Measurements from ENCODE around the gene ADD1.

The ADD1 gene

DNA sequence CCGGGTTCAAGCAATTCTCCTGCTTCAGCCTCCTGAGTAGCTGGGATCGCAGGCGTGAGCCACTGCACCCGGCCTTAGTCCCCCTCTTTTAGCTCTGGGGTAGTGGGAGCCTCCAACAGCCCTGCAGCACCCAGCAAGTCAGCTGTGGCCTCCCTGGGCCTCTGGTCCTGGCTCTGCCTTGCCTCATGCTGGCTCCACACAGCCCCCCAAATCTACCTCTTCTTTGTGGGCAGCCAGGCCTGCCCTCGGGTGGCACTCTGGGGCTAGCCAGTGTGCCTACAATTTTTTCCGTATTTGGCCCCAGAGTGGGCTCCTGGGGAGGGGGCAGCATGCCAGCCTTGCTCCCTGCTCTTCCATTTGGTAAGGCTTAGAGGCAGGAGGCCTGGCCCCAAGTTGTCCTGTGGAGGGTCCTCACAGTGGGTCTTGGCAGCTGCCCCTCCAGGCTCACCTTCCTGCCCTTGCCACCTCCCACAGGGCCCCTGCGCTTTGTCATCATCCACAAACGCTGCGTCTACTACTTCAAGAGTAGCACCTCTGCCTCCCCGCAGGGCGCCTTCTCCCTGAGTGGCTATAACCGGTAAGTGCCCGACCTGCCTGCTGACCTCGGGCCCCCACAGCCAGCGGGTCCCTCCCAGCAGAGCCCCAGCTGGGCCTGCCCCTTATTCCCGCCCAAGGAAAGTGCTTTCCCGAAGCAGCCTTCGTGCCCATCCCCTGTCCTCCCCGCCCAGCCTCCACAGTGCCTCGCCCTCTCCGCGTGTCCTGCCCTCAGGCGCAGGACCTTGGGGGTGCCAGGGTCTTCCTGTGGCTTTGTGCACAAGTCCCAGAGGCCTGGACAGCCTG lies 21.0 kb upstream of the ADD1 start:
- DNase-seq (ENCODE audit: low read depth): no peak

DNA sequence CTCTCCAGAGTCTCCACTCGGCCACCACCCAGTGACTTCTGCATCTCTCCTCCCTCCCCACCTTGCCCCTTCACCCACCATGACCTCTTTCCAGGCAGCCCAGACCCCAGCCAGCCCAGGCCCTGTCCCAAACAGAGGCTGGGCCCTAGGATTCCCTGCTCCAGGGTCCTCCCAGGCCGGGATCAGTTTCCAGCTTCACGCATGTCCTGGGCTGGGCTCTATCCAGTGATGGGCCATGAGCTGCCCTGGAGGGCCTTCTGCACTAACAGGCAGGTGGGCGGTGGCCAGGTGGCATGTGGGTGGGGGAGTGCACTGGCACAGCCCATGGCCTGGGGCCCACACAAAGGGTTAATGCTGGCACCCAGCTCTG lies 20.4 kb upstream of the ADD1 start:
- DNase-seq (ENCODE audit: low read depth): no peak

DNA sequence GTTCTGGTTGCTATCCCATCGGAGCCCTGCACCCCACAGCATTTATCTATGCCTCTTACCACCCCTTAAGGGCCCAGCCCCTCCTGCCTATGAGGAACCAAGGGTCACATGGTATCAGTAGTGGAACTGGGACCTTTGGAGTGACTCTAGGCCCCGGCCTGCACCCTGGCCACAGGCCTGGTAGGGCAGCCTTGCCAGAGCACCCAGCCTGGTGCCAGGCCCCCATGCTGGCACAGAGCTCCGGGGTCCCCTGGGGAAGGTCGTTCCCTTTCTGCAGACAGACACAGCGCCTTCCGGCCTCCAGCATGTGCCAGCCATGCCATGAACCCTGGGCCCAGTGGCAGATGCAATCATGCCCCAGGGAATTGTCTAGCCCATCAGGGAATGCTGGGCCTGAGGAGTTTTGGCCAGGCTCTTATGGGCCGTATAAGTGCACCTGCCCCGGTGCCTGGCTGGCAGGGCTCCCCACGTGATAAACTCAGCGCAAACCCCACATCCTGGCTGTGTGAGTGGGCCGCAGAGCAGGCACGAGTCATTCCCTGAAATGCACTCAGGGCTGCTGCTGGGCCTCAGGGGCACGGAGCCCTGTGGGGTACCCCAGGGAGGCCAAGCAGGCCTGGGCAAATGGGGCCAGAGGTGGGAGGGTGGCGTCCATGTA lies 19.8 kb upstream of the ADD1 start:
- DNase-seq (ENCODE audit: low read depth): no peak

DNA sequence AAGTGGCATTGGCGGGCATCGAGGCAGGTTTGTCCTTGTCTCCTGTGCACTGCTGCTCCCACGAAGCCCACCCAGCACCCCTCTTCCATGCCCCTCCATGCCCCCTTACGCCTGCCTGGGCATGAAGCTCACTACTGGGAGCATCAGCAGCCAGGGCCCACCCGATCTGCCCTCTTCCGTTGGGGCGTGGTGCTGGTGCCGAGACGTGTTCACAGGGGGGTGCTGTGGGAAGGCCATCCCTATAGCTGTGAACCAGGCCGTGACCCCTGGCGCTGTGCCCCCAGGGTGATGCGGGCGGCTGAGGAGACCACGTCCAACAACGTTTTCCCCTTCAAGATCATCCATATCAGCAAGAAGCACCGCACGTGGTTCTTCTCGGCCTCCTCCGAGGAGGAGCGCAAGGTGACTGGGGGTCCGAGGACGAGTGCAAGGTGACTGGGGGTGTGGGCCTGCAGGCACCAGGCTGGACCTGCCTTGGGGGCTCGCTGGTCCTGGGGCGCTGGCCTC lies 19.3 kb upstream of the ADD1 start:
- DNase-seq (ENCODE audit: low read depth): no peak

DNA sequence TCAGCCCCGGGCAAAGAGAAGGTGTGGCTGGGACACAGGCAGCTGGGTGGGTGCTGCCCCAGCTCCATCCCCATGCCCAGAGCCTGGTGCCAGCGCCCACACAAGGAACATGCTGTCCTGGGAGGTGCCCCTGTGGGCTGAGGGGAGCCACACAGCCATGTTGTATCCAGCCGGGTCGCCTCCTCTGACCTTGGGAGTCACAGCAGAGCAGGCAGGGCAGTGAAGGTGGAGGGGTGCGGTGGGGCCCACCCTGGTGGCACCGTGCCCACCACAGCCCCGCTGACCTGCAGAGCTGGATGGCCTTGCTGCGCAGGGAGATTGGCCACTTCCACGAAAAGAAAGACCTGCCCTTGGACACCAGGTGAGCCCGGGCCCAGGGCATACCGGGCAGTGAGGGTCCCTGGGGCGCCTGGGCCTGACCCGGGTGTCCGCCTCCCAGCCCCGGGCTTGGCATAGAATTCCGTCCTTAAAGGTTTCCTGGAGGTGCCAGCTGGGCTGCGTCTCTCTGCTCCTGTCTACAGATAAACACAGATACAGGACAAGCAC lies 18.7 kb upstream of the ADD1 start:
- no peak for DNase-seq (ENCODE audit: low read depth)

DNA sequence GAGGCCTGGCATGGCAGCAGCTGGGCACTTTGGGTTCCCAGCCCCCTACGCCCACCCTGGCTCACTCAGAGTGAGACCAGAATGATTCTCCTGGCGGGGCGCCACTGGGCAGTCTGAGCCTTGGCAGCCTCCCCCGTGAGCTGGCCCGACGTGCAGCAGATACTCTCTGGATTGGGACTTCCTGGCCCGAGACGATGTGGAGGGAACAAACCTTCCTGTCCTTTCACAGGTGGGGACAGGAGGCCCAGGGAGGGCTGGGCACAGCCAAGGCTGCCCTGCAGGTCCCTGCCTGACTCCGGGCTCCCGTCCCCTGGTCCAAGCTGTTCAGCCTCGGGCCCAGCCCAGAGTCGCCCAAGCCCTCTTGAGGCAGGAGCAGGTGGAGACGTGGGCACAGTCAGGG lies 17.9 kb upstream of the ADD1 start:
- no peak for DNase-seq (ENCODE audit: low read depth)

DNA sequence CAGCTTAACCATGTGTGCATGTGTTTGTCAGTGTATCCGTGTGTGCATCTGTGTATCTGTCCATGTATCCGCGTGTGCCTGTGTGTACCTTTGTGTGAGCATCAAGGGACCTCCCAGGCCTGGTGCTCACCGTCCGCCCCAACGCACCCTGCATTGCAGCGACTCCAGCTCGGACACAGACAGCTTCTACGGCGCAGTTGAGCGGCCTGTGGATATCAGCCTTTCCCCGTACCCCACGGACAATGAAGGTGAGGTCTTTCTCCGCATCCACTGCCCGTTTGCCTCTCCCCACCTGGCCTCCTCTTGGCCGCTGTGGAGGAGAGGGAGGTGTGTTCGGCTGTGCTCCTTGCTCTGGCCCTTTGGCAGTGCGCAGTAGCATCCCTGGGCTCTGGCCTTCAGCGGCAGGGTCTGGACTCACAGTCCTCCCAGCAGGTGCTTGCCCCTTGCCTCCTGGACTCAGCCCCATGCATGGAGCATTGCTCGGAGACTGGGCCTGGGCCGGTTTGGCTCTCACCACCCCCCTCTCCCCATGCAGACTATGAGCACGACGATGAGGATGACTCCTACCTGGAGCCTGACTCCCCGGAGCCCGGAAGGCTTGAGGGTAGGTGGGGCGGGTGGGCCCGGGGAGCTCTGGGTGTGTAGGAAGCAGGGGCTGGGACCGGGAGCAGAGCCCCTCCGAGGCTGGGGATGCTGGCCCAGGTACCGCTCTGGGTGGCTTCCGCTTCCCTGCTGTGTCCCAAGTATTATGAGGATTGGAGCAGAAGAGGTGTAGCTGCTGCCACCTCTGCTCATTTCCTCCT lies 16.4 kb upstream of the ADD1 start:
- DNase-seq (ENCODE audit: low read depth): no peak

DNA sequence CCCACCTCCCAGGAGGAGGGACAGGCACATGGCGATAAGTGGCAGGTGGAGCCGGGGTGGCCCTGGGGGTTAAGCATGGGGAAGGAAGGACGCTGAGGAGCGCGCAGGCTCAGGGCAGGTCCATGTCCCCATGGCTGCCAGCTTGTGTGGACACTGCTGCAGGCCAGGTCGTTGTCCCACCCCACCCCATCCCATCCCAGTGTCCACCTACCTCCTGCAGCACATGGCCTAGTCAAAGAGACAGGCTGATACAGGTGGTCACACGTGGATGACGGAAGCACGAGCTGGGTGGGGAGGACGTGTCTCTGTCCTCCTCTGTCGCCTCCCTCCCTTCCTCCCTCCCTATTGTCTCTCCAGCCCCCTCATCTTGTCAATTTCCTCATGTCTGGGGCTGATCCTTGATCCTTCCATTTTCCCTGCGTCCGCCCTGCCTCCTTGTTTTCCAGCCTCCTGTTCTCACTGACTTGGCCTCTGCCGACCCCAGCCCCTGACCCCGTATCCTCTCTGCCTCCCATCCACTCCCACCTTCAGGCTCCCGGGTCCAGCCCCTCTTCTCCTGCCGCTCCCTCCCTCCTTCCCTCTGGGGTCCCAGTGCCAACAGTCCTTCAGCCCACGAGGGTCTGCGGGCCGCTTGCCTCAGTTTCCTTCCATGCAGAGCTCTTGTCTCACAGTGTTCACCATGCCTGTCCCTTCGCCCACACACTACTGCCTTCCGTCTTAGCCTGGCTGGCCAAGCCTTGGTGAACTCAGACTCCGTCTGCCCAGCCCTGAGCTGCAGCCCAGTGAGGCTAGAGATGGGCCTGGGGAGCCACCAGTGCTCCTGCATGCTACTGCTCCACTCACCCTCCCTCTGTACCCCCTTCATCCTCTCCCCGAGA lies 15.5 kb upstream of the ADD1 start:
- DNase-seq (ENCODE audit: low read depth): no peak

DNA sequence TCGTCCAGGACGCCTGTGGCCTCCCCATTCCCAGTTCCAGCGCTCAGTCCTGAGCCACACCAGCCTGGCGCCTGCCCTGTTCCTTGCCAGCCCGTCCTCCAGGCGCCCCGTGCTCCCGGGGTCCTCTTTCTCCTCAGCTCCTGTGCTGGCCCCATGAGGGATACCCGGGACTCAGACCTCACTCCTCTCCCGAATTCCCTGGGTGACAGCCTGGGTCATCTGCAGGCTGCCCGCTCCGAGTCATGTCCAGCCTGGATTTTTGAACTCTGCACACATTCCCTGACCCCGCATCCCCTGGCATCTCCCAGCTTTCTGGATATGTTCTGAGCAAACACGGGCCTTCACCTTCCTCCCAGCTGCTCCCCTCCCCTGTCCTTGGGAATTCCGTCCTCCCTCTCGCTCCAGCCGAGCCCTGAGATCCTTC lies 14.9 kb upstream of the ADD1 start:
- DNase-seq (ENCODE audit: low read depth): no peak

DNA sequence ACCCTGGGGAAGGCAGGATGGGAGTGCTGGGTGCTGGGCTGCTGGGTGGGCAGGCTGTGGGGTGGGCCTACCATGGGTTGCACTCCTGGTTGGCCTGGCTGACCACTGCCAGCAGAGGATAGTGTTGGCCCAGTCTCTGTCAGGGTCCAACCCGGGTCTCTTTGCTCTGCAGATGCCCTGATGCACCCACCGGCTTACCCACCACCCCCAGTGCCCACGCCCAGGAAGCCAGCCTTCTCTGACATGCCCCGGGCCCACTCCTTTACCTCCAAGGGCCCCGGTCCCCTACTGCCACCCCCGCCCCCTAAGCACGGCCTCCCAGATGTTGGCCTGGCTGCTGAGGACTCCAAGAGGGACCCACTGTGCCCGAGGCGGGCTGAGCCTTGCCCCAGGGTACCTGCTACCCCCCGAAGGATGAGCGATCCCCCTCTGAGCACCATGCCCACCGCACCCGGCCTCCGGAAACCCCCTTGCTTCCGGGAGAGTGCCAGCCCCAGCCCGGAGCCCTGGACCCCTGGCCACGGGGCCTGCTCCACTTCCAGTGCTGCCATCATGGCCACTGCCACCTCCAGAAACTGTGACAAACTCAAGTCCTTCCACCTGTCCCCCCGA lies 14.2 kb upstream of the ADD1 start:
- DNase-seq (ENCODE audit: low read depth): no peak

DNA sequence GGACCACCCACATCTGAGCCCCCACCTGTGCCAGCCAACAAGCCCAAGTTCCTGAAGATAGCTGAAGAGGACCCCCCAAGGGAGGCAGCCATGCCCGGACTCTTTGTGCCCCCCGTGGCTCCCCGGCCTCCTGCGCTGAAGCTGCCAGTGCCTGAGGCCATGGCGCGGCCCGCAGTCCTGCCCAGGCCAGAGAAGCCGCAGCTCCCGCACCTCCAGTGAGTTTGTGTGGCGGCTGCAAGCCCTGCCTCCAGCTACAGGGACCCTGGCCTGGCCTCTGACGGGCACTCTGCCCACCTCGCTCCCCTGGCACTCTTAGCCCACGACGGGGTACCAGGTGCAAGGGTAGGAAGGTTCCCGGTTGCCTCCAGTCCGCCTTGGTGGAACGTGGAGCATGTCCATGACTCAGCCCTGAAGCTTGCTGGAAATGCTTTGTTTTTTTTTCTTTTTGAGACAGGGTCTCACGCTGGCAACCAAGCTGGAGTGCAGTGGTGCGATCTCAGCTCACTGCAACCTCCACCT lies 13.7 kb upstream of the ADD1 start:
- DNase-seq (ENCODE audit: low read depth): no peak

DNA sequence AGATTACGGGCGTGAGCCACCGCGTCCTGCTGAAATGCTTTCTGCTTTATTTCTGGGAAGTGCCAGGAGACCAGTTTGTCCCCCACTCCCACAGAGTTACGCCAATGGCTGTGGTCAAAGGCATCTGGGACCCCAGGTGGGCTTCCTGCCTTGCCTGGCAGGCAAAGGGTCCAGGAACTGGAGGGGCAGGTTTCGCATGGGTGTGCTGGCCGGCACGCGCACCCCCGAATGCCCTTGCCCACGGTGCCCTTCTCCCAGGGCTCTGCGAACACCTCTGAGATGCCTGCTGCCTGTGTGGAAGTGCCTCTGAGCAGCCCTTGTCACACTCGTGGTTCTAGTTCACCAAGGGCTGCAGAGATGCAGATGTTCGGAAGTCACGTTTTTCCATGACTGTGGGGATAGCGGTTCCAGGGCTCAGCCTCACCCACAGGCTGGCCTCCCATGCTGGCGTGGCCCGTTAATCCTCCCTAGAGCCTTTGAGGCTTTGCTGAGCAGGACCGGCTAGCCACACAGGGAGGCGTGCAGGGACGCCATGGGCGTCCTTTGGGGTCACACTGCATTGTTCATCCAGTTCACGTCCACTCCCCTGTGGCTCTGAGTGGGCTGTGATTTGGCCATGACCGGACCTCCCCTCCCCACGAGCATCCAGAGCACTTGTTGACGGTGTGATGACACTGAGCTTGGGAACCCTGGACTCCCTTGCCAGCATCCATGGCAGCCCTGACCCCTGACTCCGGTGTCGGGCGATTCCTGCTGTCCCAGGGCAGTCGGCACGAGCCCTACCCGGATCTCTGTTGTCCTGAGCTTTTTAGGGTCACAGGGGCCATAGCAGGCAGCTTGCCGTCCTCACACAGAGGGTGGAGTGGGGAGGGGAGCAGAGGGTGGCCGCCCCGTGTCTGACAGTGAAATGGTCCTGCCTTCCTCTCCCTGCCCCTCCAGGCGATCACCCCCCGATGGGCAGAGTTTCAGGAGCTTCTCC lies 12.7 kb upstream of the ADD1 start:
- no peak for DNase-seq (ENCODE audit: low read depth)

DNA sequence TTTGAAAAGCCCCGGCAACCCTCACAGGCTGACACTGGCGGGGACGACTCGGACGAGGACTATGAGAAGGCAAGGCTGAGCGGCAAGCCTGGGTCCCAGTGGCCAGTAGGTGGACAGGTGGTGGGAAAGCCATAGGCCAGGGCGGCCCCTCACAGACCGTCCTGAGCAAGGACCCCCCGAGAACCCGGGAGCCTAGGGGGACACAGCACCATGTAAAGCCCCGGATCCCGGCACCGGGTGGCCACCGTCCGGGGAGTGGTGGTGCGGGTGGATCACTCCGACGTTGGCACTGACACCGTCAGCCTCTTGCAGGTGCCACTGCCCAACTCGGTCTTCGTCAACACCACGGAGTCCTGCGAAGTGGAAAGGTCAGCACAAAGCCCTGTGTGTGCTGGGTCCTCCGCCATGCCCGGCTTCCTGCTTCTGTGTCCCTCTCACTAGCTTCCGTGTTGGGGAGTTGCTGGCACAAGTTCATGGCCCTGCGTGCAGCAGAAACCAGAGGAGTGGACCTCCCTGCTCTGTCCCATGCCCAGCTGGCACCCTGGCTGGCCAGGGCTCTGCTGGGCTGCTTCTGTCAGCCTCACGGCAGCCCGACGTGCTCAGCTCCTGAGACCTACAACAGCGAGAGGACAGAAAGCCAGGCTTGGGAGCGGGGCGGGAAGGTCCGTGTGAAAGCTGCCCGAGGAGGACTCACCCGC lies 11.9 kb upstream of the ADD1 start:
- no peak for DNase-seq (ENCODE audit: low read depth)

DNA sequence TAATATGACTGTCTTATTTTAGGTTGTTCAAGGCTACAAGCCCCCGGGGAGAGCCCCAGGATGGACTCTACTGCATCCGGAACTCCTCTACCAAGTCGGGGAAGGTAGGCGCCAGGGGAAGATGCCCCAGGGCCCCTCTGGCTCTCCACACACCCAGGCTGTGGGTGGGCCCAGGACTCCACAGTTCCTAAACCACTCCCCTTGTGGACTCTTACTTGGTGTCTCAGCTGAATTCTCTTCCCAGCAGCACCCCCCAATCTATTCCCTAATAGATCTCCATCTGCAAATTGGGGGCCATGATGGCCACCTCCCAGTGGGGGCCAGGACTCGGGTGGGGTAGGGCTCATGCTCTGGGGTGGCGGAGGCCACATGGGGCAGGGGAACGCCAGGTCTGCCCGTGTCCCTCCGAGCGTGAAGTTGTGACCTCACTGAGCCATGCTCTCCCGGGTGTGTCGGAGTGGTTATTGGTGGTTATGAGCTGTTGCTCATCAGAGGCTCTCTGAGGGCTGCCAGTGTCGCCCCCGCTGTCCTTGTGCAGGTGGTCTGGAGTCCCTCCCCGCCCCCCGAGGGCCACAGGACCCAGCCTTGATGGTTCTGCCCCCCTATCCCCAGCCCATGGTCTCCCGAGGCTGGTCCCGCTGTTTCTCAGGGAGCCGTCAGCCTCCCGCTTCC lies 11.2 kb upstream of the ADD1 start:
- no peak for DNase-seq (ENCODE audit: low read depth)

DNA sequence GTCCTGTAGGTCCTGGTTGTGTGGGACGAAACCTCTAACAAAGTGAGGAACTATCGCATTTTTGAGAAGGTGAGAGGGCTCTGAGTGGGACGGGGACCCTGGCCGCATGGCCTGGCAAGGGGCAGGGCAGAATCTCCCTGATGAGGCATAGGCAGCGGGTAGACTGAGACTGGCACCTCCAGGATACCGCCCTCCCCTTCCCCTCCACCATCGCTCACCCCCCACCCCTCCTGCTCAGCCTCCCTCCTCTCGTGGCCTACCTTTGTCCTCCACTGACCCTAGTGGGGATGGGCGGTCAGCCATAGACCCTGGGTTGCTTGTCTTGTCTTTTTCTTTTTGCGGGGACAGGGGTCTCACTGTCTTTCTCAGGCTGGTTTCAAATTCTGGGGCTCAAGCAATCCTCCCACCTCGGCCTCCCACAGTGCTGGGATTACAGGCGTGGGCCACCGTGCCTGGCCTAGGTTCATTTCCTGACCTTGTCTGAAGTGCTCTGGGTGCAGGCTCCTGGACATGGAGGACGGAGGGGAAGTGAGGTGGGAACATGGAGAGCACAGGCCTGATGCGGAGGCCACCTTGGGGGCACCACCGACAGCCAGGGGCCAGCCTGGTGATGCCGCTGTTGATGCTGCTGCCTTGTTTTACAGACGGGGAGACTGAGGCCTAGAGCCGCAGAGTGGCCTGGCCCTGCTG lies 10.5 kb upstream of the ADD1 start:
- DNase-seq (ENCODE audit: low read depth): no peak

DNA sequence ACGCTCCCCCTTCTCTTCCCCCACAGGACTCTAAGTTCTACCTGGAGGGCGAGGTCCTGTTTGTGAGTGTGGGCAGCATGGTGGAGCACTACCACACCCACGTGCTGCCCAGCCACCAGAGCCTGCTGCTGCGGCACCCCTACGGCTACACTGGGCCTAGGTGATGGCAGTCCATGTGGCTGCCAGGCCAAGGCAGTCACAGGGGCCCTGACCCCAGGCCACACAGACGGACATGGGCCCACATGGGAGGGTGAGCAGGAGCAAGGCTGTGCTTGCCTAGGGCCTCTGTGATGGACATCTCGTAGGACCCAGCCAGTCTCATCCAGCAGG lies 10.0 kb upstream of the ADD1 start:
- DNase-seq (ENCODE audit: low read depth): no peak

DNA sequence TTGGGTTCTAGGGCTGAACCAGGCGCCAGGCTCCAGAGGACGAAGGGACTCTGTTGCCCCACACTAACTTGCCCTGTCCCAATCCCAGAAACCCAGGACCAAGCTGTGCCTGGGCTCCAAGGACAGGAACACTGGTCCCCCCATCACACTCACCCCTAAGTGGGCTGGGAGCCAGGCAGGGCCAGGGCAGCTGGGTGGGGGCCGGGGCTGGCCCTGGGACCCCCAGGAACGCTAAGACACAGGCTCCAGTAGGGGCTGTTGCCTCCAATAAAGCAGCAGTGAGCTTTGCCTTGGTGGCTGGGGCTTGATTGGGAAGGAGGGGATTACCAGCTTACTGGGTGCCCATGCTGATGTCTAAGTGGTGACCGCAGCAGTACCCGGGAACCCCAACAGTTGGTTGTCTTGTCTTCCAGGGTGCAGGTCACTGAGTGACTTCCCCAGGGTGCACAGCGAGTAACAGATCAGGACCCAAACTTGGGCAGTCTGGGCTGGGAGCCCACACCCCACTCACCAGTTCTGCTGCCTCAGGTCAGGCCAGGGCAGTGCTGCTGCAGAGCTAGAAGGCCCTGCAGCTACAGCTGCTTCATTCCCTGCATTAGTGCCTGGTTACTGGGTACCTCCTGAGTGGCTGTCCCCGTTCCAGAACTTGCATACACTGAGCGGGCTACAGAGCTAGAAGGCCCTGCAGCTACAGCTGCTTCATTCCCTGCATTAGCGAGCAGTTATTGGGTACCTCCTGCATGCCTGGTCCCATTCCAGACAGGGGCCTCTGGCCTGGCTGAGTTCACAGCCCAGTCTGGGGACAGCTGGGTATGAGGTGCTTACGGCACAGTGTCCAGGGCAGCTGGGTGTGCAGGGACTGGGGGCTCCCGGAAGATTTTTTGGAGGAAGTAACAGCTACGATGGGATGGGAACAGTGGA lies 9.4 kb upstream of the ADD1 start:
- DNase-seq (ENCODE audit: low read depth): no peak
